ENCODE results near the gene CYBRD1.

DNA sequence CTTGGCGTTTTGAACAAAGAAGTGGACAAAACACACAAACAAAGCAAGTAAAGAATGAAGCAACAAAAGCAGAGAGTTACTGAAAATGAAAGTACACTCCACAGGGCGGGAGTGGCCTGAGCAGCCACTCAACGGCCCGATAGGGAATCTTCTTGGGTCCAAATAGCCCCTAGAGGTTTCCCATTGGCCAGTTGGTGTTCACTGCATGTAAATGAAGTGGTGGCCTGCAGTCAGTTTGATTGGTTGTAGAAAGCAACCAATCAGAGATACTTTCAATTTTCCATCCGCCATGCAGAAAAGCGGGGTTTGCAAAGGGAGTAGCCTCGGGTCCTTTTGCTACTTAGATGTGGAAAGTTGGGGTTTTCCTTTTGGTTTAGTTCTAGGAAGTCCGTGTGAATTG, 31.6 kb downstream of the CYBRD1 start:
- TF ChIP-seq, protein P1, sequence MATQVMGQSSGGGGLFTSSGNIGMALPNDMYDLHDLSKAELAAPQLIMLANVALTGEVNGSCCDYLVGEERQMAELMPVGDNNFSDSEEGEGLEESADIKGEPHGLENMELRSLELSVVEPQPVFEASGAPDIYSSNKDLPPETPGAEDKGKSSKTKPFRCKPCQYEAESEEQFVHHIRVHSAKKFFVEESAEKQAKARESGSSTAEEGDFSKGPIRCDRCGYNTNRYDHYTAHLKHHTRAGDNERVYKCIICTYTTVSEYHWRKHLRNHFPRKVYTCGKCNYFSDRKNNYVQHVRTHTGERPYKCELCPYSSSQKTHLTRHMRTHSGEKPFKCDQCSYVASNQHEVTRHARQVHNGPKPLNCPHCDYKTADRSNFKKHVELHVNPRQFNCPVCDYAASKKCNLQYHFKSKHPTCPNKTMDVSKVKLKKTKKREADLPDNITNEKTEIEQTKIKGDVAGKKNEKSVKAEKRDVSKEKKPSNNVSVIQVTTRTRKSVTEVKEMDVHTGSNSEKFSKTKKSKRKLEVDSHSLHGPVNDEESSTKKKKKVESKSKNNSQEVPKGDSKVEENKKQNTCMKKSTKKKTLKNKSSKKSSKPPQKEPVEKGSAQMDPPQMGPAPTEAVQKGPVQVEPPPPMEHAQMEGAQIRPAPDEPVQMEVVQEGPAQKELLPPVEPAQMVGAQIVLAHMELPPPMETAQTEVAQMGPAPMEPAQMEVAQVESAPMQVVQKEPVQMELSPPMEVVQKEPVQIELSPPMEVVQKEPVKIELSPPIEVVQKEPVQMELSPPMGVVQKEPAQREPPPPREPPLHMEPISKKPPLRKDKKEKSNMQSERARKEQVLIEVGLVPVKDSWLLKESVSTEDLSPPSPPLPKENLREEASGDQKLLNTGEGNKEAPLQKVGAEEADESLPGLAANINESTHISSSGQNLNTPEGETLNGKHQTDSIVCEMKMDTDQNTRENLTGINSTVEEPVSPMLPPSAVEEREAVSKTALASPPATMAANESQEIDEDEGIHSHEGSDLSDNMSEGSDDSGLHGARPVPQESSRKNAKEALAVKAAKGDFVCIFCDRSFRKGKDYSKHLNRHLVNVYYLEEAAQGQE (IDR thresholded peaks at IDR 0.05; ENCODE audit: insufficient replicate concordance, low read depth): no peak
- TF ChIP-seq, protein P2, sequence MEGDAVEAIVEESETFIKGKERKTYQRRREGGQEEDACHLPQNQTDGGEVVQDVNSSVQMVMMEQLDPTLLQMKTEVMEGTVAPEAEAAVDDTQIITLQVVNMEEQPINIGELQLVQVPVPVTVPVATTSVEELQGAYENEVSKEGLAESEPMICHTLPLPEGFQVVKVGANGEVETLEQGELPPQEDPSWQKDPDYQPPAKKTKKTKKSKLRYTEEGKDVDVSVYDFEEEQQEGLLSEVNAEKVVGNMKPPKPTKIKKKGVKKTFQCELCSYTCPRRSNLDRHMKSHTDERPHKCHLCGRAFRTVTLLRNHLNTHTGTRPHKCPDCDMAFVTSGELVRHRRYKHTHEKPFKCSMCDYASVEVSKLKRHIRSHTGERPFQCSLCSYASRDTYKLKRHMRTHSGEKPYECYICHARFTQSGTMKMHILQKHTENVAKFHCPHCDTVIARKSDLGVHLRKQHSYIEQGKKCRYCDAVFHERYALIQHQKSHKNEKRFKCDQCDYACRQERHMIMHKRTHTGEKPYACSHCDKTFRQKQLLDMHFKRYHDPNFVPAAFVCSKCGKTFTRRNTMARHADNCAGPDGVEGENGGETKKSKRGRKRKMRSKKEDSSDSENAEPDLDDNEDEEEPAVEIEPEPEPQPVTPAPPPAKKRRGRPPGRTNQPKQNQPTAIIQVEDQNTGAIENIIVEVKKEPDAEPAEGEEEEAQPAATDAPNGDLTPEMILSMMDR (IDR thresholded peaks at IDR 0.05; ENCODE audit: insufficient read depth, low read length): no peak
- TF ChIP-seq POLR2AphosphoS5 (IDR thresholded peaks at IDR 0.05; ENCODE audit: low read depth) (no peak), GABPA (IDR thresholded peaks at IDR 0.05; ENCODE audit: low read depth) (no peak)

All from HL-60 (cell line).